Nephron progenitor cell (in vitro differentiated cells): ENCODE results near the gene FAM200C.

Experiments
- DNase-seq: peaks from one replicate; pipeline ENCODE4 v3.0.0; 2021
- H3K27ac Mint-ChIP-seq: 2 replicates; pipeline ENCODE4 v1.8.0; 2021; ENCODE audit warnings: mild to moderate bottlenecking, moderate library complexity, mixed read lengths
- H3K27me3 Mint-ChIP-seq: 2 replicates; pipeline ENCODE4 v1.8.0; 2021; ENCODE audit warnings: mild to moderate bottlenecking, low read depth, mixed read lengths; ENCODE audit not compliant: poor library complexity
- H3K36me3 Mint-ChIP-seq: 2 replicates; pipeline ENCODE4 v1.8.0; 2021; ENCODE audit warnings: low read depth, mixed read lengths
- H3K4me1 Mint-ChIP-seq: 2 replicates; pipeline ENCODE4 v1.8.0; 2021; ENCODE audit warnings: mixed read lengths
- H3K4me3 Mint-ChIP-seq: 2 replicates; pipeline ENCODE4 v1.8.0; 2021; ENCODE audit warnings: mild to moderate bottlenecking, moderate library complexity, mixed read lengths
- H3K9me3 Mint-ChIP-seq: 2 replicates; pipeline ENCODE4 v1.8.0; 2021; ENCODE audit warnings: mild to moderate bottlenecking, moderate library complexity, mixed read lengths
- TF ChIP-seq, protein P1 (sequence below): fragments of 200-600 bp; sonication (generic); IDR thresholded peaks from 2 replicates; pipeline ENCODE4 v1.5.0; 2021; ENCODE audit warnings: antibody characterized with exemption

The FAM200C gene

DNA sequence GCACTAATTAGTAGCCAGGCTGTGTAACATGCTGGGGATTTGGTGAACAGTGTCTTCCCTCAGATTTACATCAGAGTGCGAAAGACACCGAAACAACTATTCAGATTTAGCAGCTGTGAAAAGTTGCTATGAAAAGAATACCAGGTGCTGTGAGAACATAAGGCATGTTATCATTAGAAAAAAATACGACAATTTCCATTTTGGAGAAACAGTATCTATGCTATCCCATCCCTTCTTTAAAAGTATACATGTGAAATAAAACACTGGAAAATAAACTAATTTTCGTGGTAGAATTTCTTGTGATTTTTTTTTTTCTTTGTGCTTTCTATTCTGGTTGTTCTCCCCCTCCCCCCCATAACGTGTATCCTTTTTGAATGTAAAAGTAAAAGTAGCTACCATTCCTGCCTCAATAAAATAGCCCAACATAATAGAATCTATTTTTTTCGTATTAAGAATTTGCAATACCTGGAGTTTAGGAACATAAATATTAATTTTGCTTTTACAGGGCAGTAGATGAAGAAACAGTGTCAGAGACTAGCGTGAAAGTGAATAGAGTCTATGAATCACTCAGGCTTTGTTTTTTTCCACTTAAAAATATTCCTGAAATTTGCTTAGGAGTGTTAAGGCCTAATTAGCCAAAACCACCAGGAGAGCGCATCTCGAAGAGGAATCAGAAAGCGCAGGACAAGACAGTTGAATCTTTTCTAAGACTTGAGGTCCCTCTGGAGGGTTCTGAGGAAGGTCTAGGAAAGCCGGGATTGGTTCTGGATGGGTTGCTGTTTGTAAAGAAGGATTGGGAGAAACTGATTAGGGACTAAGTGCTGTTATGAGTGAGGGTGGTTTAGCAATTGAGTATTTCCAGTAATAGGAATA is 19.8 kb upstream of the FAM200C start:
- no peak for DNase-seq
- H3K36me3 Mint-ChIP-seq: peaks cover 9% of the 10 kb centered on the region
- H3K27me3 Mint-ChIP-seq: no peaks in the 10 kb centered on the region
- H3K27ac Mint-ChIP-seq: peak overlapping the region; percentile 98
- peak overlapping the region; percentile 97 for H3K4me3 Mint-ChIP-seq
- no peaks in the 10 kb centered on the region for H3K9me3 Mint-ChIP-seq
- H3K4me1 Mint-ChIP-seq: peaks cover 79% of the 10 kb centered on the region
- TF ChIP-seq, protein P1, sequence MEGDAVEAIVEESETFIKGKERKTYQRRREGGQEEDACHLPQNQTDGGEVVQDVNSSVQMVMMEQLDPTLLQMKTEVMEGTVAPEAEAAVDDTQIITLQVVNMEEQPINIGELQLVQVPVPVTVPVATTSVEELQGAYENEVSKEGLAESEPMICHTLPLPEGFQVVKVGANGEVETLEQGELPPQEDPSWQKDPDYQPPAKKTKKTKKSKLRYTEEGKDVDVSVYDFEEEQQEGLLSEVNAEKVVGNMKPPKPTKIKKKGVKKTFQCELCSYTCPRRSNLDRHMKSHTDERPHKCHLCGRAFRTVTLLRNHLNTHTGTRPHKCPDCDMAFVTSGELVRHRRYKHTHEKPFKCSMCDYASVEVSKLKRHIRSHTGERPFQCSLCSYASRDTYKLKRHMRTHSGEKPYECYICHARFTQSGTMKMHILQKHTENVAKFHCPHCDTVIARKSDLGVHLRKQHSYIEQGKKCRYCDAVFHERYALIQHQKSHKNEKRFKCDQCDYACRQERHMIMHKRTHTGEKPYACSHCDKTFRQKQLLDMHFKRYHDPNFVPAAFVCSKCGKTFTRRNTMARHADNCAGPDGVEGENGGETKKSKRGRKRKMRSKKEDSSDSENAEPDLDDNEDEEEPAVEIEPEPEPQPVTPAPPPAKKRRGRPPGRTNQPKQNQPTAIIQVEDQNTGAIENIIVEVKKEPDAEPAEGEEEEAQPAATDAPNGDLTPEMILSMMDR: no peak

DNA sequence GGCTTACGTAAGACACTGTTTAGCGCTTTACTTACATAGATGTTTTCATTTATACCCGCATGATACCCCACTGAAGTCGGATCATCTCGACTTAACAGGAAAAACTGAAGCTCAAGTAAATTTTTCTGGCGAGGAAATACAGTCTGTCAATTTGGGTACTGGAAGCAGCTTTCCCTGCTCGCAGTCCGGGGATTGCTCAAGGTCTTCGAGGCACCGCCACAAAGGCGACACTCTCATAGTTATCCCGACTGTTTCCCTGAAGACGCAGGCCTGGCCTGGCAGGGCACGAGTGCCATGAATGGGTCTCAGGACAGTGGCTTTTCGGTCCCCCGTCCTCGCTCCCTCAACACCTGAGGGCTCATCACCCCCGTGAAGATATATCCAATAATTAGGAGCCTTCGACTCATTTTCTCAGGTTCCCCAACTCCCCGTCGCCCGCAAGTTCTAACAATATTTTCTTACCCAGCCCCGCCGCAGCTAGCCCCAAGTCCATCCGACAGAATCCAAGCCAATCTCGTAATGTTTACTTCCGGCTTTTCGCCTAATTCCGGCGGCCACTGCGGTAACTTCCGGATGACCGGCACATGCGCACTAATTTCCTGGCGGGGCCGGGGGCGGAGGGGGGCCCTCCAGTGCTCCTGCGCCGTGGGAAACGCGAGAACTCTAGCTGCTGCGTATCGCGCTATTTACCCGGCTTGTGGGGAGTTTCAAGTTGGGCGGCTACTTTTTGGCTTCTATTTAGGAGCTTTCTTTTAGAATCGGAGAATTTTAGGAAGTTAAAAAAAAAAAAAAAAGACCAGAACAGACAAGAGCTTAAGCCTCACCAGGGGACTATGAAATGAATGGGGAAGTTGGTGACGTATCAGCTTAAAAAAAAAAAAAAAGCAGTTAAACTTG is 19.0 kb upstream of the FAM200C start, which contains the start of gene SLU7:
Gene SLU7 (minus strand): TSS at position 521 of the 897 bp plus-strand sequence. CDS start 3,787 bp downstream, outside the sequence.
- Mint-ChIP-seq H3K9me3 (no peaks in the 10 kb centered on the region), H3K27me3 (no peaks in the 10 kb centered on the region), H3K4me3 (peak within 1 kb of the TSS; percentile 97), H3K36me3 (peaks cover under 1% of the 10 kb centered on the region), H3K27ac (peak within 1 kb of the TSS; percentile 98), H3K4me1 (peaks cover 71% of the 10 kb centered on the region)
- DNase-seq: peak; percentile 95
- TF ChIP-seq, protein P1: no peak

DNA sequence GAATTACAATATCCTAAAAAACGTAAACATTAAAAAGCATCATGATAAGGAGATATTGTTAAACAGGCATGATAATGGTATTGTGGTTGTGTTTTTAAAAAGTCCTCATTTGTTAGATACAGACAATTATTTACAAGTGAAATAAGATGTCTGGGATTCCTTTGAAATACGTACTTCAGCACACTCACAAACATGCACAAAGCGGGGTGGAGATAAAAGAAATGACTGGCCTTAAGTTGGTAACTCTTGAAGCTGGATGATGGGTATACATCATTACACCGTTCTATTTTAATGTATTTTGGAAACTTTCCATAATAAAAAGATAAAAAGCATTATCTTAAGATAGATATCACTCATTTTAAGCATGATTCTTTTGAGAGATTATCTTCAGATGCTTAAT is 1.0 kb downstream of the FAM200C start:
- TF ChIP-seq, protein P1: no peak
- H3K4me1 Mint-ChIP-seq: peaks cover 41% of the 10 kb centered on the region
- H3K36me3 Mint-ChIP-seq: peaks cover 36% of the 10 kb centered on the region
- peak overlapping the region; percentile 10 for H3K27ac Mint-ChIP-seq
- no peak for DNase-seq
- H3K4me3 Mint-ChIP-seq: peak overlapping the region; percentile 93
- H3K27me3 Mint-ChIP-seq: no peaks in the 10 kb centered on the region
- H3K9me3 Mint-ChIP-seq: no peaks in the 10 kb centered on the region

DNA sequence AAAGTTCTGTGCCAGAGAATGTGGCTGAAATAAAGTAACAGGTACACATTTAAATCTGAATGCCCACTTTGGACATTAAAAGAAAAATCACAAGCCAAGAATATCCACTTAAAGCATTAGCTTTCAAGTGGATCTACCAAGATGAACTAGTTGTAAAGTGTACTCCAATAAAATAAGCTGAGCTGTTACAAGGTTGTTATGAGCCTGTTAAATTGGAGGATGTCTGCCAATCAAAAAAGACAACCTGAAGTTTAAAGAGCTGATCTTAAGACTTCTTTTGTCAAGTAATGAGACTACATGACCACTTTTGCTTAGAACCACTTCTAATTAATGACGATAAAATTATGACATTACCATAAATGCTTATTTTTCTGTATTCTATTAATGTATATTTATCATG is 2.4 kb downstream of the FAM200C start:
- H3K27me3 Mint-ChIP-seq: no peaks in the 10 kb centered on the region
- H3K9me3 Mint-ChIP-seq: no peaks in the 10 kb centered on the region
- H3K4me3 Mint-ChIP-seq: peak overlapping the region; percentile 93
- peaks cover 41% of the 10 kb centered on the region for H3K4me1 Mint-ChIP-seq
- H3K27ac Mint-ChIP-seq: no peak overlapping the region
- H3K36me3 Mint-ChIP-seq: peaks cover 24% of the 10 kb centered on the region
- DNase-seq: no peak
- TF ChIP-seq, protein P1: no peak

DNA sequence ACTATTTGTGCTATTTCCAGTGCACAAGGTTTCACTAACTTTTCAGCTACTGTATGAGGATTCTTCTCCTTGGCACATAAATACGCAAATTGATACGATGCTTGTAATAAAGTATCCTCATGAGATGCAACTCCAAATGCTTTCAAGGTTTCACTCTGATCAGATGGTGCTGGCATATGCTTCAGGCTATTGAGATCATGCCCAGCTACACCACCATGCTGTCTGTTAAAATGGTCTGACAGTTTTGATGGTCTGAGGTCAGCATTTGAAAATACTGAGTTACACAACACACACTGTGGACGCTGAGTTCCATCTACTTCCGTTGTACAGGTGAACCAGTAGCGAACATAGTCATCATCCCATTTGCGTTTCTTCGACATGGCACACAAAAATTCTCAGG is 4.7 kb downstream of the FAM200C start:
- H3K4me3 Mint-ChIP-seq: no peak overlapping the region
- H3K27me3 Mint-ChIP-seq: no peaks in the 10 kb centered on the region
- peaks cover 38% of the 10 kb centered on the region for H3K4me1 Mint-ChIP-seq
- H3K9me3 Mint-ChIP-seq: peaks cover 4% of the 10 kb centered on the region
- H3K27ac Mint-ChIP-seq: no peak overlapping the region
- no peak for DNase-seq
- TF ChIP-seq, protein P1: no peak
- H3K36me3 Mint-ChIP-seq: peaks cover 23% of the 10 kb centered on the region
